Kidney capillary endothelial cell (primary cell): ENCODE results near the gene RPL34.
"Not testable (repeated sequence)": the region's sequence is repeated elsewhere in the genome, so short reads cannot be mapped to it uniquely, and the experiment has no call there.

ENCODE experiments used
- DNase-seq: peaks from one replicate; pipeline ENCODE4 v3.0.0-alpha.2; 2018; ENCODE audit warnings: low spot score

RPL34 gene

GRCh38 chr4:108620101-108620932 is at the start of gene RPL34:
Gene RPL34, plus strand, starts transcription at chr4:108620576. Its CDS starts 1,384 bp downstream, at chr4:108621960.
- peak; percentile 97 for DNase-seq

DNA sequence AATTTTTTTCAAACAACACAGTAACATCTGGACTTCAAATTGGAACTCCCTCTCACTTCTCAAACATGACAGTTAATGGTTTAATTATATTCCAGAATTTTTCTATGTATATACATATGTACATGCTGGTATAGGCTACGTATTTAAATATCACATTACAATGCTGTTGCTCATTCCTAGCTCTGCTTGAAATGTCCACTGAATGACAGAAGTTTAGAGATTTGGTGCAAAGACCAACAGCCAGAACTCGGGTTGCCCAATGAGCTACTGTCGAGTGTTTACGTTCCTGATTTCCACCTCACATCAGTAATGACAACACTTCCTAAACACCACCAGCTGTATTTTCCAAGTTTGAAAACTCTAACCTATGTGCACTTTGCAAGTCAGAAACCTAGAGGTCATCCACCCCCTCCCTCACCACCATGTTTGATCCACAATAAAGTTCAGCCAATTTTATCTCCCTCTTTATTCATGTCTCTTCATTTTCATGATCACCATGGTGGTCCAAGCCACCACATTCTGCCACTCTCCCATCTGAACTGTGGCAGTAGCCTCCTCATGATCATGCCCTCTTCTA is 49.3 kb upstream of the RPL34 start:
- DNase-seq = no peak

DNA sequence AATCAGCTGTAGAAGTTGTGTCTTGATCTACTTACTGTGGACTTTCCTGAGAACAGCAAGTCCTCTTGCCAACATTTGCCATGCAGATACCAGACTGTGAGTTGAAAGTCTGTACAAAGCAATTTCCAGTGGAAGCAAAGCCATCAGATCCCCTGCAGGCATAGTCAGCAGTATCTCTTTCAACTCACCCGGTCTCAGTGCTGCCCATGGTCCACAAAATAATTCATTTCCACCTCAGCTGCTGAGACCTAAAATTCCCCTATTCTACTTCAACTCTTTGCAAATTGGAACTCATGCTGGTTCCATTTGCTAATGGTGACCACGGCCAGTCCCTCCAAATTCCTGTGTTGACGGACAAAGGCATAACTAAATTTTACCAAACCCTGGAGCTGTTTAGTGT is 46.0 kb upstream of the RPL34 start:
- no peak for DNase-seq

GRCh38 chr4:108581083-108581482 is 39.3 kb upstream of the RPL34 start:
- no peak for DNase-seq

DNA sequence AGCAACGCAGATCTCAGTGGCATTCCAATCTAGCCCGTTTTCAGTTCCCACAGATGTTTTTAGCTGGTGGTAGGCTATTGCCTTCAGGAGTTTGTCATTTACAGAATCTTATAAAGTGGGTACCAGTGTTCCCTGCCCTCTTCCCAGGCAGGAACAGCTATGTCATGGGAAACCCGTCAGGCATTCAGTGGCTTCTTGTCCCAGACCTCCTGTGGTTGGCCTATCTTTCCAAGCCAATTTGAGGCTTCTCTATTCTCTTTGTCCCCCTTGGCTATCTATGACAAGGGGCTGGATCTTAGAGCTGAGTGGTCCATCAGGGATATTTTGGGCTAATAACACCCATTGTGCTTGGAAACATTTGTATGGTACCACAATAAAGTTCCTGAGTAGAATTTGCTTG is 33.6 kb upstream of the RPL34 start:
- no peak for DNase-seq

- no peak for DNase-seq
Measured at GRCh38 chr4:108588878-108589277, 31.5 kb upstream of the RPL34 start.

GRCh38 chr4:108589961-108590360 is 30.4 kb upstream of the RPL34 start:
- peak; percentile 38 for DNase-seq

DNA sequence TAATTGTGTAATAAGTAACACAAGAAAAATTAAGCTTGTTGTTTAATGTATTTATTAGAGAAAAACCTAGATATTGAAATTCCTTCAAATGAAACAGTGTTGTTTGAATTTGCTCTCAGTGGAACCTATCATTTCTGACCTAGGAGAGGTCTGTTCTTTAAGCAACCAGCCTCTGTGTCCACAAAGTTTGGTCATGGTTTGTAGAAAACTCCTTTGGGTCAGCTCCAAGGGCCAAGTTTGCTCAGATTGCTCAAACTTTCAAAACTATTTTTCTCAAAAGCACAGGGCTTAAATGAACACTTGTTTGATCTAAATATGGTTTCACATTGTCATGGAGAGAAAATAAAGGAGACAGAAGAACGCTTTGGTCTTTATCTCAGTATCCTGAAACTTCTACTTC is 29.6 kb upstream of the RPL34 start:
- DNase-seq = no peak

GRCh38 chr4:108592674-108592986 is 27.7 kb upstream of the RPL34 start:
- DNase-seq = no peak

DNA sequence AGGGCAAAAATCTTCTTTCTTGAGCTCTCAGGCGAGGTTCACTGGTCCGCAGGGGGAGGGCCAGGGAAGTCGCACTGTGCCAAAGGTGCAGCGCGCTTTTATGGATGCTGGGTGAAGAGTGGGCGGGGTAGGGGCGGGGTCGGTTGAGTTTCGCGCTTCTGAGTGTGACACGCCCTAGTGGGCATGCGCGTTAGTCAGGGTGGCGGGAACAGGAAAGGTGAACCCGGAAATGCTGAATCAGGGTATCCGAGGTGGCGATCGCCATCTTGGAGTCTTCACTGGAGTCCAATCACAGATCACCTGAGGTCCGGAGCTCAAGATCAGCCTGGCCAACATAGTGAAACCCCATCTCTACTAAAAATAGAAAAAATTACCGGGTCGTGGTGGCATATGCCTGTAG is 26.1 kb upstream of the RPL34 start:
- not testable (repeated sequence) for DNase-seq

- no peak for DNase-seq
Measured at GRCh38 chr4:108596344-108596743, 24.0 kb upstream of the RPL34 start.

DNA sequence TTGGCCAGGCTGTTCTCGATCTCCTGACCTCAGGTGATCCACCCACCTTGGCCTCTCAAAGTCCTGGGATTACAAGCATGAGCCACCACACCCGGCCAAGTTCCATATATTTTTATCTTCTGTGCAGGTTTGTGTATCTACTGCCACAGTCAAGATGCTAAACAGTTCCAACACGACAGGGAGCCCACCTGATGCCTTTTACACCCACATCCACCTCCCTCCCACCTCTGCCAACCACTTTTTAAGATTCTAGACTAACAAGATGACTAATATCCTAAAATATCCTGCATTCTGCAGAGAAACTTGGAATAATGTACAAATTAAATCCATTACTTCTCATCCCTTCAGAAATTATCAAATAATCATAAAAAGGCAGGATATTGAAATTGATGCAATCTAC is 19.3 kb upstream of the RPL34 start:
- no peak for DNase-seq

- DNase-seq = no peak
Measured at GRCh38 chr4:108601532-108601931, 18.8 kb upstream of the RPL34 start.

GRCh38 chr4:108602163-108602562 is 18.2 kb upstream of the RPL34 start:
- no peak for DNase-seq

DNA sequence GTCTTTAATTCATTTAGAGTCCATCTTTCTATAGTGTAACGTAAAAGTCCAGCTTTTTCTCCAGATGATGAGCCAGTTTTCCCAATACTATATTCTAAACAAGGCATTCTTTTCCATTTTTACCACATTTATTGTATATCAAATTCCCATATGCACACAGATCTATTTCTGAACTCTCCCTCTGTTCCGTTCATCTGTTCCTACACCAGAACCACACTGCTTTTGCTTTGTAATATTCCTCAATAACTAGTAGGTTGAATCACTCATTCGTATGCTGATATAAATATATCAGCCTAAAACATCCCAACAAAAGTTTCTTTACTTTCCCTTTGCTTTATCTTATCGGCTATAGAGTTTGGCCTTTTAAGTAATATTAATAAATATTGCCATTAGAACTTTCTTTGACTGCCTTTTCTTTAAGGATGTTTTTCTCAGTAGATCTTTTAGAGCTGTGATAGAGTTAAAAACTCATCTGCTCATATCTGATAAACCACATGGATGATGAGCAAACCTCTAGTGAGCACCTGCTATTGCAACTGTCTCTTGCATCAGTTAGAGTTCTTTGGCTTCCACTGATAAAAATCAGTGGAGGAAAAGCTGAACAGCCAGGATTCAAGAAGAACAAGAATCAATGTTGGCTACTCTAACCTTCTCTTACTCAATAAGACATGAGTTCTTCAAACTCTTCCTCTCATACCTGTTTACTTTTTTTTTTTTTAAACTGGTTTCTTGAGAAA is 13.1 kb upstream of the RPL34 start:
- DNase-seq = no peak

GRCh38 chr4:108611365-108611764 is 9.0 kb upstream of the RPL34 start:
- DNase-seq = no peak

DNA sequence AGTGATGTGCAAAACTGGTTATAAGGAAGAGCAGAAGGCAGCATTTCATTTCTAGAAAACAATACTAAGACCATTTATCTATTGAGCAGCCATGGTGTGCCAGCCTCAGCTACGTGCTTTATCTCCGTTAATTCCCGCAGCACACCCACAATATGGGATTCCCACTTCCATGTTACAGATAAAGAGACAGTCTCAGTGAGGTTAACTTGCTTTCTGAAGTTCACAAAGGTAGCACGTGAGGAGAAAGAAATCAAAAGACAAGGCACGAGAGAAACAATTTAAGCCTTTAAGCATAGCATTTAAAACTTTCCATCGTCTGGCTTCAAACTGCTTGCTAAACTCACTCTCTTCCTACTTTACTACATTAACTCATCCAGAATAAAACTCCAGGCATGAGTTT is 8.0 kb upstream of the RPL34 start:
- no peak for DNase-seq

DNA sequence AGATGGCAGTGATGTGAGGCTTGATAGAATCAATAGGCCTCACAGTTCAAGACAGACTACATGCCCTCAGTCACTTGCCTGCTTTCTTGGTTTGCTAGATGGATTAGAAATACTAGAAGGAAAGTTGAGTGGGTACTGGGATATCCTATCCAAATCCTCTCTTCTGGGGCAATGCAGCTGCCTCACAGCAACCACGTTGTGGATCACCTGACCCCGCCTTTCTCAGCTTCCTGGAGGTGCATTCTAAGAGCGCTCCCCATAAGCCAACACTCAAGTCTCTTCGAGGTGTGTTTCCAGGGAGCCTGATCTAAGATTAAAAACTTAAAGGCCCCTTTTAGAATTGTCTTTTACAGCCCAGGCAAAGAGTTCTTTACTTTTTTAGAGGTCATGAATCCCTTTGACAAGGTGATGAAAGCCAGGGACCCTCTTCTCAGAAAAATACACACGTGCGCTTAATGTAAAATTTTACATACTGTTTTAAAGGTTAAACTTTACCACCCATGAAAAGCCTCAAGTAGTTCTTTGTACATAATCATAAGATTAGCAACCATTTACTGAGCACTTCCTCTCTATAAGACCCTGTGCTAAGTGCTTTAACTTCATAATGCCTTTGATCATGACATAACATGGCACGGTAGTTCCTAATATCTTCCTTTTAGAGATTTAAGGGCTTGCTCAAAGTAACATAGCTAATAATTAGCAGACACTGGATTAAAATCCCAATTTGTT is 840 bp upstream of the RPL34 start:
- no peak for DNase-seq

GRCh38 chr4:108620933-108621905 is 843 bp downstream of the RPL34 start:
- peak; percentile 44 for DNase-seq

- DNase-seq = no peak
Measured at GRCh38 chr4:108622022-108622421, 1.6 kb downstream of the RPL34 start.

DNA sequence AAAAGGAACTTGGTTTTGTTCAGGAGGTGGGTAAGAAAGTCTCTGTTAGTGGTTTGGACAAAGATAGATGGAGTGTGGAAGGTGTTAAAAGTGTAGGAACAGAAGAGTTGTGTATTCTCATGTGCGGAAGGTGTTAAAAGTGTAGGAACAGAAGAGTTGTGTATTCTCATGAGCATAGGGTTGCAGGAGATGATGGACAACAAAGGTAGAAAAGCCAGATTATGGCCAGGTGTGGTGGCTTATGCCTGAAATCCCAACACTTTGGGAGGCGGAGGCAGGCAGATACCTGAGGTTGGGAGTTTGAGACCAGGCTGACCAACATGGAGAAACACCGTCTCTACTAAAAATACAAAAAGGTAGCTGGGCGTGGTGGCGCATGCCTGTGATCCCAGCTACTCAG is 2.5 kb downstream of the RPL34 start:
- no peak for DNase-seq
